Loucy (cell line): ENCODE data around the gene CBARP.
"Not testable (repeated sequence)": the region's sequence is repeated elsewhere in the genome, so short reads cannot be mapped to it uniquely, and the experiment has no call there.

Experiments used
- H2AFZ ChIP-seq: fragments of 200-600 bp; sonication (generic); 2 replicates; pipeline ENCODE4 v1.6.0; 2016; ENCODE audit warnings: antibody characterized with exemption, mild to moderate bottlenecking, low read length, moderate library complexity
- H3F3A ChIP-seq: fragments of 200-600 bp; 2 replicates; pipeline ENCODE4 v1.6.0; 2016; ENCODE audit warnings: antibody characterized with exemption, low read depth, mild to moderate bottlenecking
- H3K27me3 ChIP-seq: fragments of 200-600 bp; sonication (generic); 2 replicates; pipeline ENCODE4 v1.6.1; 2014; ENCODE audit warnings: low read length, mild to moderate bottlenecking; ENCODE audit not compliant: insufficient read depth, poor library complexity, severe bottlenecking
- H3K36me3 ChIP-seq: fragments of 200-600 bp; sonication (generic); 2 replicates; pipeline ENCODE4 v1.6.1; 2016; ENCODE audit warnings: low read length; ENCODE audit not compliant: insufficient read depth
- H3K4me1 ChIP-seq: fragments of 200-600 bp; sonication (generic); 2 replicates; pipeline ENCODE4 v1.5.1; 2014; ENCODE audit warnings: low read length, mild to moderate bottlenecking; ENCODE audit not compliant: insufficient read depth, poor library complexity, severe bottlenecking
- H3K4me2 ChIP-seq: fragments of 200-600 bp; sonication (generic); 2 replicates; pipeline ENCODE4 v1.6.0; 2014; ENCODE audit warnings: antibody characterized with exemption, low read length, low read depth, mild to moderate bottlenecking; ENCODE audit not compliant: poor library complexity, severe bottlenecking
- H3K4me3 ChIP-seq: fragments of 200-600 bp; sonication (generic); 2 replicates; pipeline ENCODE4 v1.5.1; 2014; ENCODE audit warnings: low read length, mild to moderate bottlenecking, mixed read lengths; ENCODE audit not compliant: poor library complexity, severe bottlenecking
- H3K79me2 ChIP-seq: fragments of 200-600 bp; sonication (generic); 2 replicates; pipeline ENCODE4 v1.6.1; 2014; ENCODE audit warnings: low read length; ENCODE audit not compliant: insufficient read depth
- H3K9ac ChIP-seq: fragments of 200-600 bp; sonication (generic); 2 replicates; pipeline ENCODE4 v1.6.0; 2014; ENCODE audit warnings: mild to moderate bottlenecking, low read depth, low read length, moderate library complexity; ENCODE audit not compliant: poor library complexity, severe bottlenecking
- H3K9me2 ChIP-seq: fragments of 200-600 bp; sonication (generic); replicated peaks from 2 replicates; pipeline ENCODE4 v1.6.1; 2016; ENCODE audit warnings: low read depth, low read length, mixed read lengths
- H3K9me3 ChIP-seq: fragments of 200-600 bp; sonication (generic); 2 replicates; pipeline ENCODE4 v1.6.1; 2014; ENCODE audit warnings: mild to moderate bottlenecking, antibody characterized with exemption, low read length, low read depth; ENCODE audit not compliant: insufficient read depth
- H4K20me1 ChIP-seq: fragments of 200-600 bp; sonication (generic); 2 replicates; pipeline ENCODE4 v1.6.0; 2014; ENCODE audit warnings: antibody characterized with exemption, low read length, mild to moderate bottlenecking; ENCODE audit not compliant: insufficient read depth, poor library complexity, severe bottlenecking
- CTCF ChIP-seq: fragments of 200-600 bp; sonication (generic); conservative IDR thresholded peaks from 2 replicates; pipeline ENCODE4 v1.5.1; 2014; ENCODE audit warnings: mild to moderate bottlenecking, antibody characterized with exemption, low read length
- EZH2phosphoT487 ChIP-seq: fragments of 200-600 bp; IDR thresholded peaks from 2 replicates; pipeline ENCODE4 v1.6.1; 2018; ENCODE audit warnings: antibody characterized with exemption, mild to moderate bottlenecking, moderate library complexity, borderline replicate concordance

Gene CBARP

GRCh38 chr19:1248139-1248785 is 10.5 kb upstream of the CBARP start, which contains the start of gene MIDN:
TSS of gene MIDN (plus strand) at chr19:1248583. CDS start at chr19:1250297, 1,714 bp downstream.
- Histone ChIP-seq H4K20me1 (peaks cover 31% of the 10 kb centered on the region), H3K9me3 (no peaks in the 10 kb centered on the region), H2AFZ (peak within 1 kb of the TSS; percentile 67; the same call in 1 of the 2 replicates), H3K4me2 (peak within 1 kb of the TSS; percentile 76), H3K9ac (peak within 1 kb of the TSS; percentile 94), H3K4me1 (peaks cover 19% of the 10 kb centered on the region), H3K9me2 (no peaks in the 10 kb centered on the region), H3F3A (peaks cover 8% of the 10 kb centered on the region; the same call in 1 of the 2 replicates), H3K36me3 (no peaks in the 10 kb centered on the region), H3K79me2 (peaks cover 47% of the 10 kb centered on the region), H3K27me3 (no peaks in the 10 kb centered on the region), H3K4me3 (peak within 1 kb of the TSS; percentile 92)
- TF ChIP-seq CTCF (peak; percentile 34), EZH2phosphoT487 (no peak)

- Histone ChIP-seq H3K36me3 (no peaks in the 10 kb centered on the region), H4K20me1 (peaks cover 27% of the 10 kb centered on the region), H3K4me3 (peak overlapping the region; percentile 92), H3F3A (peaks cover 8% of the 10 kb centered on the region; the same call in 1 of the 2 replicates), H3K9ac (peak overlapping the region; percentile 94), H2AFZ (0 out of 2 replicates have a peak overlapping the region, but pooled peaks have one; percentile 52), H3K79me2 (peaks cover 45% of the 10 kb centered on the region), H3K9me2 (no peaks in the 10 kb centered on the region), H3K4me2 (peak overlapping the region; percentile 62), H3K9me3 (no peaks in the 10 kb centered on the region), H3K4me1 (peaks cover 21% of the 10 kb centered on the region), H3K27me3 (no peaks in the 10 kb centered on the region)
- TF ChIP-seq CTCF: no peak
- TF ChIP-seq EZH2phosphoT487: no peak
Measured at GRCh38 chr19:1247748-1248138, 9.9 kb upstream of the CBARP start.

GRCh38 chr19:1246265-1247087 is 8.7 kb upstream of the CBARP start:
- peaks cover 44% of the 10 kb centered on the region for H3K79me2 ChIP-seq
- H3K9ac ChIP-seq, H3K27me3 ChIP-seq, H3K9me3 ChIP-seq, H3K4me2 ChIP-seq, H3K36me3 ChIP-seq, H3F3A ChIP-seq, H2AFZ ChIP-seq, H3K9me2 ChIP-seq, H3K4me3 ChIP-seq: not testable (repeated sequence)
- peaks cover 23% of the 10 kb centered on the region for H3K4me1 ChIP-seq
- H4K20me1 ChIP-seq: peaks cover 14% of the 10 kb centered on the region
